Measurements from ENCODE around the gene MMP28.

MMP28 gene

DNA sequence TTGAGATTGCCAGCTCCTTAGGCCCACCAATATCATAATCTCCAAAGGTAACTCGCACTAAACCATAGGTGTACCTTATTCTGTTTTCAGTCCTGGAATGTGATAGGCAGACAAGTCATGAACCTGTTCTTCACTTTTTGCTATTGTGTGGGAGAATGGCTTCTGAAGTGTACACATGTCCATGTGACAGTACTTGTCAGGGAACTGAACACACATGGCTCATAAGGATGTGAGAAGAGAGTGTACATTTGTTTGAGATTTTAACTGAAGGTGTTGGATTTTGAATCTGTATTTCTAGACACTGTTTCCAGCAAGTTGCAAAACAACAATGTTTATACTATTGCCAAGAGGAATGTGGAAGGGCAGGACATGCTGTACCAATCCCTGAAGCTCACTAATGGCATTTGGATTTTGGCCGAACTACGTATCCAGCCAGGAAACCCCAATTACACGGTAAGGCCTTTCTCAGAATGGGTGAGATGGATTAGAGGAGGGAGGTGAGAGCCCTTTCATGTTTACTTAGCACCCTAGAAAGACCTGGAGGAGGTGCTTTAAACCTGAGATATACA is 78.5 kb downstream of the MMP28 start:
- no peak for DNase-seq

DNA sequence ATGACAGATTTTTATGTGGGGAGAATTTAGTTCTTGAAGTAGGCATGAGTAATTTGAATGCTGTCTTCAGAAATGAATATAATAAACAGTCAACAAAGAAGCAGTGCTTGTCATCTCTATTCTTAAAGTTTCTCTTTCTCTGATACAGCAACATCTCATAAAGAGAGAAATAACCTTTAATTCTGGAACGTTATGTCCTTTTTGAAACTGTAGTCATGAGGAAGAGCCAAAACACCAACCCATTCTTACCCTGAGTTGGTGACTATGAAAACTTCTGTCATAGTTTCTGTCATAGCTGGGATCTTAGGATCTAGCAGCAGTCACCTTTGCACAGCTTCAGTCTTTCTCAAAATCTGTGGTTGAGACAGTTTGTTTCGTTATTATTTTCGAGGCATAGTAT is 79.3 kb downstream of the MMP28 start:
- no peak for DNase-seq

Data from femur (tissue), 1 donor.